ENCODE measurements around the gene CEBPA. TPM values are rescaled to one million over a fixed set of nuclear protein-coding genes. Genes with fewer than 3 reads are reported as not detected.

Gene CEBPA
- total and polyA plus RNA-seq, 2 donors (not counting 1 experiment from before 2014, with no cell fraction given): 1.7 to 2.6 TPM

DNA sequence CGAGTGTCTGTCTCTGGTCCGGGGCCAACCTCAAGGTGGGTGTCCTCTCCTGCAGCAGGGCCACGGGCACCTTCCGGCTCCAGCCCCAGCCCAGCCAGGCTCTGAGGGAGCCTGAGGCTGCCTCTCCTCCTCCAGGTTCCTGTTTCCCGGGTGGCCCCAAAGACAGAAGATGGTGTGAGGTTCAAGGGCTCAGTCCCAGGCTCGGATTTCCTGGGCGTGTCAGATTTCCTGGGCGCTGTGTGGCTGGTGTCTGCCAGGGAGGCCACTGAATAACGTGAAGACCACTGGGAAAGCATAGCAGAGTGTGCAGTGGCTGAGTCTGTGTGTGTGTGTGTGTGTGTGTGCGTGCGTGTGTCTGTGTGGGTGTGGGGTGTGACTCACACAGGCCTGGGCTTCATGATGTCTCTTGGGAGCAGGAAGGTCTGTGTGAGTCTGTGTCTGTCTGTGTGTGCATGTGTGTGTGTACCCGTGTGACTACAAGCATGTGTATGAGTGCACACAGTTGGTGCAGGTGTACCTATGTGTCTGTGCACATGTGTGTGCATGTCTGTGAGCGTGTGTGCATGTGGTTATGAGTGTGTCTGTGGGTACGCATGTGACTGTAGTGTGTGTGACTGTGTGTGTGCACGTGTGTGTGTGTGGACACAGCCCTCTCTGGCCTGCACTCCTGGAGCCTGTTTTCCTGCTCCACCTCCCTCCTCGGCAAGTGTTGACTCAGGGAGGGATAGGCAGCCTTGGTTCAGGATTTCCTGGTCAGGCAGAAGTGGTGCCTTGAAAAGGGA lies 28.3 kb downstream of the CEBPA start:
- H3K27me3 Mint-ChIP-seq: no peaks in the 10 kb centered on the region
- Histone ChIP-seq H2AFZ (ENCODE audit: insufficient read depth, low read depth, low read length, poor library complexity, severe bottlenecking) (no peak overlapping the region), H3K27me3 (replicated peaks in 1 of 4; ENCODE audit: control extremely low read depth in 1 of 4, control insufficient read depth in 3 of 4, insufficient read depth in 4 of 4, low read length in 3 of 4) (no peaks in the 10 kb centered on the region), H3K36me3 (replicated peaks in 1 of 2; ENCODE audit: control extremely low read depth in 1 of 2, control insufficient read depth in 1 of 2, extremely low read depth in 1 of 2, insufficient read depth in 2 of 2, low read length in 1 of 2) (no peaks in the 10 kb centered on the region), H3K4me2 (replicated peaks; ENCODE audit: low read depth, low read length, poor library complexity, severe bottlenecking) (no peak overlapping the region), H3K9me3 (ENCODE audit: control extremely low read depth in 1 of 3, control insufficient read depth in 2 of 3, insufficient read depth in 1 of 3, low read length in 2 of 3) (peaks cover 0 to 2% (median 0%) of the 10 kb centered on the region in 3 donors), H3K4me3 (ENCODE audit: control extremely low read depth in 1 of 5, extremely low read depth in 1 of 5, insufficient read depth in 1 of 5, low read depth in 2 of 5, low read length in 4 of 5) (no peak overlapping the region), H4K20me1 (ENCODE audit: control insufficient read depth, insufficient read depth, low read length, poor library complexity, severe bottlenecking) (no peaks in the 10 kb centered on the region), H3K4me1 (ENCODE audit: control insufficient read depth in 2 of 2, insufficient read depth in 2 of 2, low read length in 2 of 2) (no peaks in the 10 kb centered on the region), H3K9ac (ENCODE audit: low read length) (no peak overlapping the region), H3K27ac (ENCODE audit: low read length in 2 of 2) (no peak overlapping the region), H3K79me2 (ENCODE audit: control insufficient read depth, insufficient read depth, low read length) (no peaks in the 10 kb centered on the region)
- TF ChIP-seq, protein P1, sequence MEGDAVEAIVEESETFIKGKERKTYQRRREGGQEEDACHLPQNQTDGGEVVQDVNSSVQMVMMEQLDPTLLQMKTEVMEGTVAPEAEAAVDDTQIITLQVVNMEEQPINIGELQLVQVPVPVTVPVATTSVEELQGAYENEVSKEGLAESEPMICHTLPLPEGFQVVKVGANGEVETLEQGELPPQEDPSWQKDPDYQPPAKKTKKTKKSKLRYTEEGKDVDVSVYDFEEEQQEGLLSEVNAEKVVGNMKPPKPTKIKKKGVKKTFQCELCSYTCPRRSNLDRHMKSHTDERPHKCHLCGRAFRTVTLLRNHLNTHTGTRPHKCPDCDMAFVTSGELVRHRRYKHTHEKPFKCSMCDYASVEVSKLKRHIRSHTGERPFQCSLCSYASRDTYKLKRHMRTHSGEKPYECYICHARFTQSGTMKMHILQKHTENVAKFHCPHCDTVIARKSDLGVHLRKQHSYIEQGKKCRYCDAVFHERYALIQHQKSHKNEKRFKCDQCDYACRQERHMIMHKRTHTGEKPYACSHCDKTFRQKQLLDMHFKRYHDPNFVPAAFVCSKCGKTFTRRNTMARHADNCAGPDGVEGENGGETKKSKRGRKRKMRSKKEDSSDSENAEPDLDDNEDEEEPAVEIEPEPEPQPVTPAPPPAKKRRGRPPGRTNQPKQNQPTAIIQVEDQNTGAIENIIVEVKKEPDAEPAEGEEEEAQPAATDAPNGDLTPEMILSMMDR (IDR thresholded peaks at IDR 0.05): no peak
- TF ChIP-seq EZH2 (IDR thresholded peaks at IDR 0.05; ENCODE audit: borderline replicate concordance, insufficient read depth, low read depth, low read length, poor library complexity, severe bottlenecking): no peak
- DNase-seq: no peak
- POLR2A ChIA-PET: no interaction called here
- no peak for ATAC-seq (ENCODE audit: low read depth)
- no peak overlapping the region for H3K27ac Mint-ChIP-seq
- intact Hi-C loops (cut with micrococcal nuclease): no loop called here
- no peaks in the 10 kb centered on the region for H3K4me1 Mint-ChIP-seq
- CTCF ChIA-PET: no interaction called here
- 59% methylated on average over 14 of the region's 16 CpGs for WGBS (ENCODE audit: insufficient coverage)
- H3K9me3 Mint-ChIP-seq (ENCODE audit: insufficient read depth): no peaks in the 10 kb centered on the region
- H3K4me3 Mint-ChIP-seq: no peak overlapping the region

DNA sequence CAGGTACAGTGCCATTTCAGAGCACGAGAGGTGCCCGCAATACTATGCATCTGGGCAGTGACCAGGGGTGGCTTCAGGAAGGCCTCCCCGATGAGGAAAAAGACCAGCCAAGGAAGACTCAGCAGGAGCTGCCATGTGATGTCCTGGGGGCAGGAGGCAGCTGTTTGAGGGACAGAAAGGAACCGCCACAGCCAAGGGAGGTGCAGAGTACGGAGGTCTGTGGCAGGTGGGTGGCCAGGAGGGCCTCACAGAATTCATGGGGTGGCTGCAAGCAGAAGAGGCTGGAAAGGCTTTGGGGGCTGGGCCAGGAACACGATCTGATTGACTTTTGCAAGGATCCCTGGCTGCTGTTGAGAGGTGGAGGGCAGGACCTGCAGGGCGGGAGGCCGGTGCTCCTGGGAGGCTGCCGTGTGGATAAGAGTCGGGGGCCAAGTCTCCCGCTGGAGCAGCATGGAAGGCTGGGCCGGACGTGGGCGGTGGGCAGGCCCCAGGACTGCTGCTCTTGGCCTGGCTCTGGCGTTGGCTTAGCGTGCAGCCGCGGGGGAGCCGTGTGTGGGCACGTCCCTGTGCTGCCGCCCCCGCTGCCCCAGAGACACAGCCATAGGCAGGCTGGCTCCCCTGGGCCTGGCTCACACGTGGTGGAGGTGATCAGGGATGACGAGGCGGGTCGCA lies 29.1 kb downstream of the CEBPA start:
- H3K27me3 Mint-ChIP-seq: no peaks in the 10 kb centered on the region
- H3K27ac Mint-ChIP-seq: no peak overlapping the region
- H3K4me3 Mint-ChIP-seq: no peak overlapping the region
- H3K27ac ChIP-seq (ENCODE audit: low read length in 2 of 2): no peak overlapping the region
- H4K20me1 ChIP-seq (ENCODE audit: control insufficient read depth, insufficient read depth, low read length, poor library complexity, severe bottlenecking): no peaks in the 10 kb centered on the region
- no peaks in the 10 kb centered on the region for H3K4me1 Mint-ChIP-seq
- no peaks in the 10 kb centered on the region for H3K36me3 ChIP-seq (replicated peaks in 1 of 2; ENCODE audit: control extremely low read depth in 1 of 2, control insufficient read depth in 1 of 2, extremely low read depth in 1 of 2, insufficient read depth in 2 of 2, low read length in 1 of 2)
- H3K4me3 ChIP-seq (ENCODE audit: control extremely low read depth in 1 of 5, extremely low read depth in 1 of 5, insufficient read depth in 1 of 5, low read depth in 2 of 5, low read length in 4 of 5): no peak overlapping the region
- H3K4me2 ChIP-seq (replicated peaks; ENCODE audit: low read depth, low read length, poor library complexity, severe bottlenecking): no peak overlapping the region
- ATAC-seq (ENCODE audit: low read depth) (no peak), DNase-seq (no peak)
- no peaks in the 10 kb centered on the region for H3K79me2 ChIP-seq (ENCODE audit: control insufficient read depth, insufficient read depth, low read length)
- POLR2A ChIA-PET: no interaction called here
- CTCF ChIA-PET: no interaction called here
- H2AFZ ChIP-seq (ENCODE audit: insufficient read depth, low read depth, low read length, poor library complexity, severe bottlenecking): no peak overlapping the region
- intact Hi-C loops (cut with micrococcal nuclease): no loop called here
- WGBS (ENCODE audit: insufficient coverage): 87% methylated on average over 24 of the region's 26 CpGs
- H3K9ac ChIP-seq (ENCODE audit: low read length): no peak overlapping the region
- no peaks in the 10 kb centered on the region for H3K9me3 Mint-ChIP-seq (ENCODE audit: insufficient read depth)
- H3K4me1 ChIP-seq (ENCODE audit: control insufficient read depth in 2 of 2, insufficient read depth in 2 of 2, low read length in 2 of 2): no peaks in the 10 kb centered on the region
- TF ChIP-seq EZH2 (IDR thresholded peaks at IDR 0.05; ENCODE audit: borderline replicate concordance, insufficient read depth, low read depth, low read length, poor library complexity, severe bottlenecking): no peak
- TF ChIP-seq, protein P1 (IDR thresholded peaks at IDR 0.05): no peak
- peaks cover 0 to 2% (median 0%) of the 10 kb centered on the region in 3 donors for H3K9me3 ChIP-seq (ENCODE audit: control extremely low read depth in 1 of 3, control insufficient read depth in 2 of 3, insufficient read depth in 1 of 3, low read length in 2 of 3)
- peaks cover 0 to 5% (median 0%) of the 10 kb centered on the region in 4 experiments for H3K27me3 ChIP-seq (replicated peaks in 1 of 4; ENCODE audit: control extremely low read depth in 1 of 4, control insufficient read depth in 3 of 4, insufficient read depth in 4 of 4, low read length in 3 of 4)

Data from B cell (primary cell).